Activated CD8-positive, alpha-beta memory T cell treated with anti-CD3 and anti-CD28 coated beads for 4 hours (primary cell): Measurements from ENCODE around the gene LTC4S.
A peak's percentile ranks its signal among the peaks of the same experiment; 100 is the strongest.

Source experiments
- DNase-seq, 2 donors: peaks; one replicate each; pipeline ENCODE4 v3.0.0-alpha.2; 2020; ENCODE audit warnings: low read depth in 2 of 2

Gene LTC4S

DNA sequence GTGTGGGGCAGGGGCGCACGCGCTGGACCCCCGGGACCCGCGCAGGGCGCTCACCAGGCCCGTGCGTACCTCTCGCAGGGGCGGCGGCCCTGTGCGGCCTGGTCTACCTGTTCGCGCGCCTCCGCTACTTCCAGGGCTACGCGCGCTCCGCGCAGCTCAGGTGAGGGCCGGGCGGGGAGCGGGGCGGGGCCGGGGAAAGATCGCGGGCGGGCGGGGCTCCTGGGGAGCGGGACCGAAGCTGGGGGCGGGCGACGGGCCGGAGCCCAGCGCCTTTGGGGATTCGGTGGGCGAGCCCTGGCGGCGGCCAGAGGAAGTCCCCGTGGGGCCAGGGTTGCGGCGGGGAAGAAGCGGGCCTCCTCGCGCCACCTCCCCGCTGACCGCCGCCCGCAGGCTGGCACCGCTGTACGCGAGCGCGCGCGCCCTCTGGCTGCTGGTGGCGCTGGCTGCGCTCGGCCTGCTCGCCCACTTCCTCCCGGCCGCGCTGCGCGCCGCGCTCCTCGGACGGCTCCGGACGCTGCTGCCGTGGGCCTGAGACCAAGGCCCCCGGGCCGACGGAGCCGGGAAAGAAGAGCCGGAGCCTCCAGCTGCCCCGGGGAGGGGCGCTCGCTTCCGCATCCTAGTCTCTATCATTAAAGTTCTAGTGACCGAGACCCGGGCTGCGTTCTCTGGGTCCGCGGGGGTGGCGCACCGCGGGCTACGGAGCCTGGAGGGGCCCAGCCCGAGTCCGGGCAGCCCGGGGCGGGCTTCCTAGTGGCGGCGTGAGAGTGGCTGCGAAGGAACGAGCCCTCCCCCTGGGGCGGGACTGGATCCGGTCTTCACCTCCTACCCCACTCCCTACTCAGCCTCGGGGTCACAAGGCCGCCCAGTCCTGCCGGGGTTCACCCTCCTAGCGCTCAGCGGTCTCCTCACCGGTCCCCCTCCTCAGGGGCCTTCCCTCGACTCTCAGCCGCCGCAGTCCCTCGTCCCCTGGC, 2.4 kb downstream of the LTC4S start:
- DNase-seq, result peak in 1 of 2 donors; percentile 25

DNA sequence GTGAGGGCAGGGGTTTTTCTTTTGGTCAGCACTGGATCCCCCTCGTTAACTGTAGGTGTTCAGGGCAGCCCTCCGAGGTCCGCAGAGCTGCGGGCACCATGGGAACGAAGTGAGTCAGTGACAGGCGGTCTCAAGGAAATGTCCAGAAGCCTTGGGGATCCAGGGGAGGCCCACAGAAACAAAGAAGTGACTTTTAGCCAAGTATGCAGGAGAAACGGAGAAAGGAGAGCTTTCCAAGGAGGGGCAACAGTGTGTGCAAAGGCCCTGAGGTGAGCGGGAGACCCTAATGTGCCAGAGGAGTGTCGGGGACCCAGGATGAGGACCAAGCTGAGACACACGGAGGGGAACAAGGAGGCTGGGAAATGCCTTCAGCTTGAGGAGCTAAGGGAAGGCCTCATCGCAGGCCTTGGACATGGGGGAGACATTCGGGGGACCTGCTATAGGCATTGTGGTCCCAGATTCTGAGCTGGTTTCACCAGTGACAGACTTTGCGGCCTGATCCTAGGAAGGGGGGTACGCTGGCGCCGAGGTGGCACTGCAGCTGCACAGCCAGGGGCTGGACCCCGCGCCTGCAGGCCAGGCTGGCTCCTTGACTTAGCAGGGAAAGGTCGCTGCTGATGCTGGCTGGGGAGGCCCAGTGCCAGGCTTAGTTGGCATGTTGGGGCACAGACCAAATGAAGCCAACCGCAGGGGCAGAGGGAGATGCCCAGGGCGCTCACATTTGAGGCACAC, 3.3 kb downstream of the LTC4S start:
- no peak for DNase-seq

- DNase-seq, result no peak
These were observed 4.0 kb downstream of the LTC4S start for GRCh38 chr5:179797741-179798140.

DNA sequence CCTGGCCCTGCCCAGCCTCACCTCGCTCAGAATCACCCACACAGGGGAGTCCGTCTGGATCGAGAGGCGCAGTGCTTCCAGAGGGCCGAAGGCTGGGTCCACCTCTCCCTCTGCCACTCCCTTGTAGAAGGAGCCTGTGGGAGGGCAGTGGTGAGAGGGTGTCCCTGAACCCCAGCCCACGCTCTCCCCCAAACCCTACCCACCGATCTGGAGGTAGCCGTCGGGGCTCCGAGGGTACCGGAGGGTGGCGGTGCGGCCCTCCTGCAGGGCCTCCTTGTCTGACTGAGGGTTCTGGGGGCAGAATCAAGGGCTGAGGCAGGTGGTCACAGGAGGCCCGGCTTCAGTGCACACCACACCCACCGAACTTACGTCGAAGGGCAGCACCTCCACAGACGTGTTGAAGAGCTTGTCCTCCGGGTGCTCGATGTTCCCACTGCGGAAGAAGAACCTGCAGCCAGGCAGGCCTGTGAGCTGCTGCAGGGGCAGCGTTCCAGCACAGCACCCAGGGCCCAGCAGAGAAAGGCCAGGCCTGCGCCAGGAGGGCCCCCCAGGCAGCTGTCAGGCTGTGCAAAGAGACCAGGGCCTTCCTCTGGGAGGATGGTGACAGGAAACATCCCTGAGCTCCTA, 4.5 kb downstream of the LTC4S start:
- no peak for DNase-seq

DNA sequence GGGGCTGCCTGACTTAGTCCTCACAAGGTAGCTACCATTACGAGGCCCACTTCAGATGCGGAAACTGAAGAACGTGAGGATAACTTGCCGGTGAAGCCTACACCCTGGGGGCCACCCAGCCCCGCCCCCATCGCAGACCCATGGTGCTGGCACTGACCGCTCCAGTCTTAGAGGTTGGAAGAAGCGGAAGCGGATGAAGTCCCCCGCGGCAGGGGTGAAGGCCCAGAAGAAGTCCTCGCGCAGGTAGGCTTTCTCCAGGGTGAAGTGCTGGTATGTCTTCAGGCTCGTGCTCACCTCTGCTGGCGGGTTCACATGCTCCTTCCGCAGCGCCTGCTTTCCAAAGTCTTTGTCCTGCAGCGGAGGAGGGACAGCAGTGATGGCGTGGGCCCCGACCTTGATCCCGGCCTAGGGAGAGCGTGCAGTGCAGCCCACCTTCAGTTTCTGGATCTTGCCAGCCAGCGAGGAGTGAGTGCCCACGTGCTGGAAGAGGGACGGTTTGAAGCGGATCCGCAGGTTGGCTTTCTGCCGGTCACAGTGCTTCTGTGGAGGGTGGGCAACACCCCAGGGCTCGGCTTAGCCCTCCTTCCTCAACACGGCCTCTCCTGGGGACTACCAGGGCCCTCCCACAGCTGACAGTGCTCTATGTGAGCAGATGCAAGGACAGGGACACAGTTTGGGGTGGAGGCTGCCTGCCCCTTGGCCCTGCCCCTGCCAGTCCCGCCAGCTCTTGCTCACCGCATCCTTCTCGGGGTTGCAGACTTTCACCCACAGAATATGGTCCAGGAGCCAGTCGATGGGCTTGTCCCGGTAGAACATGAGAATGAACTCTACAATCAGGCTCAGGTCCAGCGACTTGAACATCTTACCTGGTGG, 5.2 kb downstream of the LTC4S start:
- DNase-seq, result no peak

DNA sequence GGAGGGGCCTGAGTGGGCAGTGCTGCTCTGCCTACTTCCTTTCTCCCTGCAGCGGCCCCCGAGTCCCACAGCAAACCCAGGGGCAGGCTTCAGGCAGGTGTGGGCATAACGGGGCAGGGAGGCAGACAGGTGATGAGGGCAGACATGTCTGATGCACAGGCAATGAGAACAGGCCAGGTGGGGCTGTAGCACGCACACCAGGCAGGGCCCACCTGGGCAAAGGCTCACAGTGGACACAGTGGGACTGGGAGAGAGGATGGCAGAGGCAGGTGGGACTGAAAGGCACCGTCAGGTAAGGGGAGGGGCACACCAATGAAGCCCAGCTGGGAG, 5.8 kb downstream of the LTC4S start:
- DNase-seq, result no peak

DNA sequence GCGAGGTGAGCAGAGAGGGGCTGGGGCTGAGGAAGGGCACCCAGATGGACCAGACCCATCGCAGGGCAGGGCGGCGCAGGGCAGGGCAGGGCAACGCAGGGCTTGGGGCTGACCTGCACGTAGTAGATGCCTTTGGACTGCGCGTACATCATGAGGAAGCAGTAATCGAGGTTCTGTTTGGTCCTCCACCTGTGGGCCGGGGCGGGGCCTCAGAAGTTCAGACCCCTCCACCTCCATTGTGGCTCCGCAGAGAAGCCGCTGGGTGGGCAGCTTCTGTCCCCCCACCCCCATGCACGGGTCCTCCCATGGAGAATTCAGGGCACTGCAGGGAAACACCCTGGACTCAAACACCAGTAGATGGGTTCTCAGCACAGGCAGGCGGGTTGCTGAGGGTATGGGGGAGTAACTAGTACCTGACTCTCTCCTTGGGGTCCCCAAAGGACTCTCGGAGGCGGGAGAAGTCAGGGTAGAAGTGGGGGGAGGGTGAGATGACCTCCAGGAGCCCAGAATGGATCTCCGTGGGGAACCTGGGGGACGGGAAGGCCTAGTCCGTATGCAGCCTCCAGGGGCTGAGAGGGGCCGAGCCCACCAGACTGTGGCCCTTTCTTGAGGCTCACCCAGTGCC, 6.4 kb downstream of the LTC4S start:
- no peak for DNase-seq

GRCh38 chr5:179800696-179801201, 7.0 kb downstream of the LTC4S start:
- no peak for DNase-seq

DNA sequence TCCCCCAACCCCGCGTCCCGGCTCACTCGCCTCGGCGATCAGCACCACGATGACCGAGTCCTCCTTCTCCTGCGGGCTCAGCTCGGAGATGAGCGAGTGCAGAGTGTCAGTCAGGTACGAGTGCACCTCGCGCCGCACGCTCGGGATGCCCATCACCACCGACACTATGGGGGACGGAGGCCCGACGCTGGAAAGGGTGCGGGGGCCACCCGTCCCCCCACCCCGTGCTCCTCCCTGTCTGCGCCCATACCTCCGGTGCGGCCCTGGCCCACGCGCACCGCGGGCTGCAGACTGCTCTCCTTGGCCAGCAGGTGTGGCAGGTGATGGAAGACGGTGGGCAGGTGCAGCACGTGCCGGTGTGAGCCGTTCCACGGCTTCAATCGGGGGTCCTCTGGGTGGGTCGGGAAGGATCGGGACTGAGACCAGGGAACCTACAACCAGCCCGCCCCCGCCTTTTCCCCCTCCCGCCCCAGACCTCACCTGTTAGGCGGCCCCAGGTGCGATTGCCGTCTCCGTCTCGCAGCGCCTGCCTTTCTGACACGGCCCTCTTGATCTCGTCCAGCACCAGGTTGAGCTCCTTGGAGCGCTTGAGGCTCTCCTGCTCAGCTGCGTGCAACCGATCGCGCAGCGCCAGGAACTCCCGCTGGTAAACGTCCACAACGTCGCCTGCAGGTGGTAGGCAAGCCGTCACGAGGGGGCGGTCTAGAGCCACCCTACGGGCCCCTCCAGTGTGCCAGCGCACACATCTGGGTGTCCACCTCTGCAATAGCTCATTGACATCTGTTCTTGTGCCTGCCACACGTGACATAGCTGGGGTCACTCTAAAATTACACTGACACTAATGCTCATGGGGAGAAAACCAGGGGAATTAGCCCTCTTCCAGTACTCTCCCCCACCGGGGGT, 7.8 kb downstream of the LTC4S start:
- DNase-seq, result peak; percentile 70 to 75

- no peak for DNase-seq
These were observed 8.6 kb downstream of the LTC4S start for GRCh38 chr5:179802207-179802883.

DNA sequence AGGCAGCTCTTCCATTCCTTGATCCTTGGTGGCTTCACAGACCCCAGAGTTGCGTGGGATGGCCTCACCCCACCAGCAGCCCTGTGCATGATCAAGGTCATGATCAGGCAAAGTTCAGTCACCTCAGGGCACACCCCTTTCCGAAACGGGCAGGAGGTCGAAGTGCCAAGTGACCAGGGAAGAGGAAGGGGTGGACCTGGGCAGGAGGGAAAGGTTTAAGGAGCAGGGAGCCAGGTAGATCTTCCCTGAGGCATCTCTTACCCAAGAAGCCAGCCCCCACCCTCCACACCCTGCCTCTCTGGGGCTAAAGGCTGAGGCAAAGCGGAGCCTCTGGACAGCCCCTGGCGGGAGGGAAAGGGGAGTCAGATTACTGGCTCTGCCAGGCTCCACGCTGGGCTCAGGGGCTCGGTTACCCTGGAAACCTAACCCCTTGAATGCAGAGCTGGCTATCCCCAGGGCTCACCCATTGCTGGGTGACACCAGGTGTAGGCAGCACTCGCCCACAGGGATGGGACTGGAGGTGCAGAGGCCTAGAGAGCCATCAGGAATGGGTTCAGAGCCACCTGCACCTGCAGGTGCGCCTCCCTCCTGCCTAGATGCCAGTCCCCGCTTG, 9.3 kb downstream of the LTC4S start:
- no peak for DNase-seq

GRCh38 chr5:179803651-179804554, 10.1 kb downstream of the LTC4S start:
- DNase-seq, result no peak

- no peak for DNase-seq
These were observed 10.8 kb downstream of the LTC4S start for GRCh38 chr5:179804555-179804947.

DNA sequence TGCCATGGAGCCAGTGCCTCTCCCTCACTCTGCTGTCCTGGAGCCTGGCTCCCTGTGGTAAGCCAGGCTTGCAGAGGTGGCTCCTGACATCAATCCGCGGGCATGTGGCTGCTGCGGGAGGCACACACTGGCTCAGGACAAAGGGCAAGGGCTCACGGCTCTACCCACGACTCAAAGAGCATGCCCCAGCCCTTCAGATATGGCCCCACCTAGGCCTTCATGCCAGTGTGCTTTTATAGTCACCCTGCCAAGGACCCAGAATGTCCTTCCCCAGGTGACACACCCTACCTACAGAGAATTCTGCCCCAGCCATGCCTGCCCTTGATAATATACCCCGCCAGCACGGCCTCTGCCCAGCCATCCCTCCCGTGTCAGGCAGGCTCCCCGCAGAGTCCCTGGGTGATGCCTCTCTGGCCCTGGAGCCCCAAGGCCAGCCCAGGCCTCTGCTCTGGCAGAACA, 11.3 kb downstream of the LTC4S start:
- no peak for DNase-seq

DNA sequence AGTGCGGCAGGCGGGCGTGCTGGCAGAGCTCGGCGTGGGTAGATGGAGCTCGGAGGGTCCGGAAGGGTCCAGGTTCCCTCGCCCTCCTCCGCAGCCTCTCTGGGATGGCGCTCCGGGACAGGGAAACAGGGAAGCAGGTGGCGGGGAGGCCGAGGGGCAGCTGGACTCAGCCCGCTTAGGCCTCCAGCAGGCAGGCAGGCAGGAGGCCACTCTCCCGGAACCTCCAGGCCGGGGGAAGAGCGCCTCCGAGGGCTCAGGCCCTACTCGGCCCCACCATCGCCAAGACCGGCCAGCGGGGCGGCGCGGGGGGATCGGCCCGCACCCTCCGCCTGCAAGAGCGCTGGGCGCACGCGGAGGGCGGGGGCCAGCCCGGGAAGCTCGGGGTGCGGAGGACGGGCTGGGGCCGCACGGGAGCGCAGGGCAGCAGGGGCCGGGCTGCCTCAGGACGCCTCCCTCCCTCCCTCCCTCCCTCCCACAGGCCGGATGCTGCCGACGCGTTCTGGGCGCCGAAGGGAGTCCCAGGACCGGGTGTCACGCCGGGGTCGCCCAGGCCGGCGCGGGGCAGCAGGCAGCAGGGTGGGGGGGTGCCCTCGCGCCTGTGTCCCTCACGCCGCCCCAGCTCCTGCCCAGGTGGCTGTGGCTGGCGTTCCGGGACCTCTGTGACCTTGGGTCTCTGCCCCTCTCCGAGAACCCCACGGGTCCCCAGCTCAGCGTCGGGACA, 11.9 kb downstream of the LTC4S start:
- no peak for DNase-seq

GRCh38 chr5:179806250-179807048, 12.7 kb downstream of the LTC4S start, which contains the start of gene MGAT4B:
MGAT4B (minus strand) TSS chr5:179806866; CDS start chr5:179806583, 283 bp downstream.
- peak in 1 of 2 donors; percentile 21 for DNase-seq
